Hepatocyte (in vitro differentiated cells): ENCODE data around the gene FIGNL2. TPM values are rescaled to one million over a fixed set of nuclear protein-coding genes. Genes with fewer than 3 reads are reported as not detected.
"Not testable (repeated sequence)": the region's sequence is repeated elsewhere in the genome, so short reads cannot be mapped to it uniquely, and the experiment has no call there.

Experiments
- DNase-seq: peaks from one replicate; pipeline ENCODE4 v3.0.0-alpha.2; 2016; ENCODE audit warnings: low spot score
- H2AFZ ChIP-seq: fragments of 200-600 bp; sonication (generic); 2 replicates; pipeline ENCODE4 v1.6.0; 2016; ENCODE audit warnings: antibody characterized with exemption, mild to moderate bottlenecking
- H3K27ac ChIP-seq: fragments of 200-600 bp; sonication (generic); 2 replicates; pipeline ENCODE4 v1.5.1; 2016; ENCODE audit warnings: mild to moderate bottlenecking
- H3K27me3 ChIP-seq: fragments of 200-600 bp; sonication (generic); 2 replicates; pipeline ENCODE4 v1.6.1; 2016
- H3K36me3 ChIP-seq: fragments of 200-600 bp; sonication (generic); replicated peaks from 2 replicates; pipeline ENCODE4 v1.5.1; 2016; ENCODE audit warnings: low read depth; ENCODE audit not compliant: insufficient read depth
- H3K4me1 ChIP-seq: fragments of 200-600 bp; sonication (generic); 2 replicates; pipeline ENCODE4 v1.5.1; 2016; ENCODE audit warnings: mild to moderate bottlenecking, moderate library complexity; ENCODE audit not compliant: insufficient read depth
- H3K4me2 ChIP-seq: fragments of 200-600 bp; sonication (generic); 2 replicates; pipeline ENCODE4 v1.6.0; 2016
- H3K4me3 ChIP-seq: fragments of 200-600 bp; sonication (generic); 2 replicates; pipeline ENCODE4 v1.5.1; 2016; ENCODE audit warnings: mild to moderate bottlenecking
- H3K79me2 ChIP-seq: fragments of 200-600 bp; sonication (generic); 2 replicates; pipeline ENCODE4 v1.6.0; 2017; ENCODE audit warnings: mild to moderate bottlenecking
- H3K9me2 ChIP-seq: fragments of 200-600 bp; sonication (generic); replicated peaks from 2 replicates; pipeline ENCODE4 v1.6.0; 2017; ENCODE audit warnings: mild to moderate bottlenecking; ENCODE audit not compliant: insufficient read depth
- H3K9me3 ChIP-seq: fragments of 200-600 bp; sonication (generic); 2 replicates; pipeline ENCODE4 v1.5.1; 2016; ENCODE audit warnings: low read depth, mild to moderate bottlenecking
- H4K20me1 ChIP-seq: fragments of 200-600 bp; sonication (generic); 2 replicates; pipeline ENCODE4 v1.6.0; 2016; ENCODE audit warnings: mild to moderate bottlenecking; ENCODE audit not compliant: insufficient read depth, poor library complexity, severe bottlenecking
- CTCF ChIP-seq: fragments of 200-600 bp; sonication (generic); IDR thresholded peaks from 2 replicates; pipeline ENCODE4 v1.5.1; 2016; ENCODE audit warnings: antibody characterized with exemption, mild to moderate bottlenecking; ENCODE audit not compliant: poor library complexity
- EZH2 ChIP-seq: fragments of 200-600 bp; sonication (generic); IDR thresholded peaks from 2 replicates; pipeline ENCODE4 v1.6.1; 2016; ENCODE audit warnings: antibody characterized with exemption, mild to moderate bottlenecking, borderline replicate concordance
- EZH2phosphoT487 ChIP-seq: fragments of 200-600 bp; sonication (generic); IDR thresholded peaks from one replicate; pipeline ENCODE4 v1.6.1; 2018; ENCODE audit warnings: antibody characterized with exemption, mild to moderate bottlenecking, low read depth, moderate library complexity; ENCODE audit not compliant: unreplicated experiment, severe bottlenecking
- WGBS: methylation state at CpG from one replicate; pipeline ENCODE4 v1.1.6; 2016; ENCODE audit warnings: low lambda C conversion rate; ENCODE audit errors: missing lambda C conversion rate; 5-methylcytosine and 5-hydroxymethylcytosine counted together
- polyA plus RNA-seq: library from polyadenylated mRNA; unstranded; fragments of >200 nt; fragmentation: Nextera tagmentation; extraction: Ambion mirVana; gene quantifications from 2 replicates; pipeline ENCODE4 v1.2.1, GENCODE V29; 2016
- total RNA-seq: library from RNA; depleted of rRNA; stranded (reverse); fragments of >200 nt; gene quantifications from 2 replicates; pipeline ENCODE4 v1.2.3, GENCODE V29; 2014

The FIGNL2 gene
- total and polyA plus RNA-seq, 2 experiments from 2014 or later = 1.1 to 3.2 TPM

GRCh38 chr12:51834411-51834810 is 14.1 kb downstream of the FIGNL2 start:
- Histone ChIP-seq H4K20me1 (peaks cover 3% of the 10 kb centered on the region), H3K9me3 (no peaks in the 10 kb centered on the region), H3K4me2 (no peak overlapping the region), H2AFZ (no peak overlapping the region), H3K4me1 (no peaks in the 10 kb centered on the region), H3K4me3 (no peak overlapping the region), H3K27me3 (no peaks in the 10 kb centered on the region), H3K27ac (no peak overlapping the region), H3K9me2 (no peaks in the 10 kb centered on the region), H3K36me3 (no peaks in the 10 kb centered on the region), H3K79me2 (peaks cover 19% of the 10 kb centered on the region)
- no peak for DNase-seq
- TF ChIP-seq EZH2phosphoT487 = no peak
- no peak for TF ChIP-seq EZH2
- TF ChIP-seq CTCF = no peak
- 94% methylated on average over 11 of the region's 11 CpGs for WGBS

GRCh38 chr12:51833448-51834227 is 14.9 kb downstream of the FIGNL2 start:
- peaks cover 19% of the 10 kb centered on the region for H3K79me2 ChIP-seq
- H3K9me3 ChIP-seq = no peaks in the 10 kb centered on the region
- H3K4me1 ChIP-seq = peaks cover under 1% of the 10 kb centered on the region
- peaks cover 3% of the 10 kb centered on the region for H4K20me1 ChIP-seq
- no peak overlapping the region for H2AFZ ChIP-seq
- no peaks in the 10 kb centered on the region for H3K27me3 ChIP-seq
- TF ChIP-seq EZH2phosphoT487 = no peak
- no peak for TF ChIP-seq EZH2
- no peak for TF ChIP-seq CTCF
- H3K4me3 ChIP-seq = no peak overlapping the region
- no peak overlapping the region for H3K4me2 ChIP-seq
- DNase-seq = no peak
- no peaks in the 10 kb centered on the region for H3K9me2 ChIP-seq
- no peak overlapping the region for H3K27ac ChIP-seq
- H3K36me3 ChIP-seq = no peaks in the 10 kb centered on the region
- 90% methylated on average over 12 of the region's 12 CpGs for WGBS

- Histone ChIP-seq H3K4me1 (peaks cover 4% of the 10 kb centered on the region), H3K27ac (no peak overlapping the region), H3K9me3 (no peaks in the 10 kb centered on the region), H4K20me1 (peaks cover 3% of the 10 kb centered on the region), H3K9me2 (no peaks in the 10 kb centered on the region), H3K79me2 (peaks cover 18% of the 10 kb centered on the region), H3K4me2 (no peak overlapping the region), H2AFZ (no peak overlapping the region), H3K4me3 (no peak overlapping the region), H3K27me3 (no peaks in the 10 kb centered on the region), H3K36me3 (no peaks in the 10 kb centered on the region)
- no peak for TF ChIP-seq EZH2
- TF ChIP-seq EZH2phosphoT487 = no peak
- TF ChIP-seq CTCF = no peak
- DNase-seq = no peak
- WGBS = 80% methylated on average over 10 of the region's 10 CpGs
Observed at GRCh38 chr12:51832354-51833107, 16.0 kb downstream of the FIGNL2 start.

GRCh38 chr12:51831817-51832216 is 16.7 kb downstream of the FIGNL2 start:
- not testable (repeated sequence) for H3K9me2 ChIP-seq, H3K4me3 ChIP-seq, H3K9me3 ChIP-seq, H3K36me3 ChIP-seq, H3K27me3 ChIP-seq, DNase-seq, H3K4me2 ChIP-seq, H3K4me1 ChIP-seq, H2AFZ ChIP-seq, H4K20me1 ChIP-seq, H3K27ac ChIP-seq
- 98% methylated on average over 5 of the region's 5 CpGs for WGBS
- peaks cover 15% of the 10 kb centered on the region for H3K79me2 ChIP-seq
